Heart right ventricle (tissue), 16 donors: ENCODE data around the gene JHY. TPM values are rescaled to one million over a fixed set of nuclear protein-coding genes. Genes with fewer than 3 reads are reported as not detected.

Experiments used
- ATAC-seq, 8 donors: fragments of 200-7000 bp; cut with Tn5 transposase; one replicate each; pipeline ENCODE4 v1.9.1; 2020; ENCODE audit warnings: mild to moderate bottlenecking in 8 of 8, moderate library complexity in 8 of 8, moderate number of reproducible peaks in 1 of 8
- DNase-seq, 2 donors: peaks; one replicate each; pipeline ENCODE4 v3.0.0-alpha.2; 2020
- H3K27ac ChIP-seq, 10 donors: fragments of 200-600 bp; sonication (generic) in 2 of 10; one replicate each; pipeline versions ENCODE4 v1.5.0 to v1.8.0; 2020 to 2022; ENCODE audit warnings: mild to moderate bottlenecking in 3 of 10
- H3K27me3 ChIP-seq, 7 donors: fragments of 200-600 bp; one replicate each; pipeline ENCODE4 v1.8.0; 2021 to 2022; ENCODE audit warnings: mild to moderate bottlenecking in 2 of 7
- H3K36me3 ChIP-seq, 9 donors: fragments of 200-600 bp; sonication (generic) in 1 of 9; one replicate each; pipeline versions ENCODE4 v1.5.0 to v1.8.0; 2020 to 2022; ENCODE audit warnings: mild to moderate bottlenecking in 2 of 9
- H3K4me1 ChIP-seq, 9 donors: fragments of 200-600 bp; sonication (generic) in 1 of 9; one replicate each; pipeline versions ENCODE4 v1.5.0 to v1.8.0; 2020 to 2022; ENCODE audit warnings: mild to moderate bottlenecking in 4 of 9
- H3K4me3 ChIP-seq, 10 donors: fragments of 200-600 bp; sonication (generic) in 2 of 10; one replicate each; pipeline versions ENCODE4 v1.5.0 to v1.8.0; 2020 to 2022; ENCODE audit warnings: mild to moderate bottlenecking in 7 of 10, moderate library complexity in 2 of 10
- H3K9me3 ChIP-seq, 11 donors: fragments of 200-600 bp in 10 of 11; sonication (generic) in 2 of 11; one replicate each; pipeline versions ENCODE4 v1.5.0 to v1.8.0; 2013 to 2022; ENCODE audit warnings: mild to moderate bottlenecking in 2 of 11, control low read depth in 1 of 11, moderate library complexity in 1 of 11
- CTCF ChIP-seq, 9 donors: fragments of 200-600 bp; sonication (generic) in 2 of 9; IDR thresholded peaks; one replicate each; pipeline versions ENCODE4 v1.5.0 to v1.8.0; 2021 to 2022; ENCODE audit warnings: antibody characterized with exemption in 9 of 9, mild to moderate bottlenecking in 5 of 9, moderate library complexity in 1 of 9
- WGBS, 2 donors: extraction: QIAGEN DNeasy Blood & Tissue Kit; methylation state at CpG; one replicate each; pipeline ENCODE4 v1.1.7; 2013; ENCODE audit warnings: inconsistent platforms in 1 of 2; 5-methylcytosine and 5-hydroxymethylcytosine counted together
- intact Hi-C, 10 donors: fragments of 100-400 bp; cut with DNase I; formaldehyde crosslinking; loops; one replicate each; pipeline versions ENCODE4 v1.11.1 to v1.14.2; 2022
- polyA plus RNA-seq, 2 donors: library from polyadenylated mRNA; stranded (reverse); fragments of 200-250 nt; gene quantifications; one replicate each; pipeline ENCODE4 v1.2.3, GENCODE V29; 2013
- total RNA-seq, 10 donors: library from RNA; stranded (reverse); fragmentation: NEBNext Ultra II Directional in 3 of 10; extraction: Animal tissue kit (Norgen Biotek cat#: 25700) in 3 of 10; gene quantifications; one replicate each; pipeline versions ENCODE4 v1.2.1 to v1.2.4, GENCODE V29; 2021 to 2023
- donor health status: Arrhythmogenic right ventricular cardiomyopathy.
- donor health status: ischemic (EF 13 %, LVEDD 7.1; RV severe dilation, severe dysfunction).
- donor health status: healthy with polysubstance abuse.
- donor health status: DM: no; HTN: yes; CAD: no.
- donor health status: DM: no; HTN: no; CAD: no.
- donor health status: ischemic (EF 25% LVEDD 6.9; RV normal size, moderate dysfunction).
- donor health status: ischemic (EF 25% LVEDD 5.7; RV mildly dilated, moderate dysfunction).
- donor health status: healthy.
- donor health status: DM: yes; HTN: yes; CAD: no.
- donor health status: Ischemic cardiomyopathy.
- donor health status: ischemic (EF 35%, LVEDD 5.7; RV mildly dilated, moderate dysfunction).
- donor health status: nonischemic (EF 11% LVEDD 7.7; RV severe dilation, severe dysfunction).
- donor health status: DM: yes; HTN: yes; CAD: no.
- donor health status: PGD.
- donor health status: ischemic (EF 29% LVEDD 5.4; RV normal size, mild dysfunction).
- donor health status: nonischemic (EF 23%, LVEDD 6.1; RV moderate dilation, normal function).

JHY gene
- total and polyA plus RNA-seq, 12 donors: 0.41 to 2.3 (median 1.7) TPM

DNA sequence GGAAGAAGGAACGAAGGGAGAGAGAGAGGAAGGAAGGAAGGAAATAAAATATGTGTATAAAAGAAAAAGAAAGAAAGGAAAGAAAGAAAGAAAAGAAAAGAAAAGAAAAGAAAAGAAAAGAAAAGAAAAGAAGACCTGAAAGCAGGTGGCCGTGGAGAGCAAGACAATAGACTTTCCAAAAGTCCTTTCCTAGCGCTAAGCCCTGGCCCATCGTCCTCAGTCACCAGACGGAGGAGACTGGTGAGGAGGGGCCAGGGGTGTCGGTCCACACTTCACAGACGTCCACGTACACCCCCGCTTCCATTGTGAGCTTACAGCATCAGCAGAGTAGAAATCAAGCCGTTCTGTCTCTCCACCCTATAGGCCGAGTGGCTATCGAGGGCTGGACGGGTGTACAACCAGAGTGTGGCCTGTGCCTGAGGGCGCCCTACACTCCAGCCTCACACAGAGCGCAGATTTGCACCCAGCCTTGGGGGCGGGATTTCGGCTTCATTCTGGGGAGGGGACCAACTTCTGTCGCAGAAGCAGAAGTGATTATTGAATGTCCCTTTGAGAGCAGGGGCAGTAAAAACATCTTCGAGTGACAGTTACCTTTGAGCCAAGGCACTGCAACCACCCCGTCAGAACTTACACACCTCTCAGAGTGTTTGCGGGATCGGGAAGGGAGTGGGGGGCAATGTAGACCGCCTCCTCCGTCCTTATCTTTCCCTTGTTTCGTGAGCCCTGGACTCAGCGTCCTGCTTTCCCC lies 101.1 kb downstream of the JHY start:
- intact Hi-C loops: no loop called here
- peak overlapping the region; percentile 47 to 67 (median 62) for H3K4me3 ChIP-seq
- peaks cover 0 to 25% (median 12%) of the 10 kb centered on the region in 9 donors for H3K4me1 ChIP-seq
- H3K9me3 ChIP-seq: no peaks in the 10 kb centered on the region
- DNase-seq (no peak), ATAC-seq (no peak)
- H3K36me3 ChIP-seq: no peaks in the 10 kb centered on the region
- TF ChIP-seq CTCF (IDR thresholded peaks at IDR 0.05): no peak
- no peak overlapping the region for H3K27ac ChIP-seq
- peaks cover 38 to 100% (median 99%) of the 10 kb centered on the region in 7 donors for H3K27me3 ChIP-seq
- 10 to 12% methylated on average over 26 of the region's 26 CpGs for WGBS, 2 donors

- no peaks in the 10 kb centered on the region for H3K9me3 ChIP-seq
- WGBS, 2 donors: 1% methylated on average over 59 of the region's 59 CpGs
- H3K27ac ChIP-seq: no peak overlapping the region
- TF ChIP-seq CTCF (IDR thresholded peaks at IDR 0.05): no peak
- DNase-seq (no peak), ATAC-seq (peak in 2 of 8 donors; percentile 33 to 35)
- peaks cover 30 to 99% (median 91%) of the 10 kb centered on the region in 7 donors for H3K27me3 ChIP-seq
- H3K4me1 ChIP-seq: peaks cover 0 to 20% (median 12%) of the 10 kb centered on the region in 9 donors
- peak overlapping the region; percentile 47 to 67 (median 62) for H3K4me3 ChIP-seq
- intact Hi-C loops: no loop called here
- H3K36me3 ChIP-seq: no peaks in the 10 kb centered on the region
These were observed 101.8 kb downstream of the JHY start for GRCh38 chr11:122984186-122985011.

DNA sequence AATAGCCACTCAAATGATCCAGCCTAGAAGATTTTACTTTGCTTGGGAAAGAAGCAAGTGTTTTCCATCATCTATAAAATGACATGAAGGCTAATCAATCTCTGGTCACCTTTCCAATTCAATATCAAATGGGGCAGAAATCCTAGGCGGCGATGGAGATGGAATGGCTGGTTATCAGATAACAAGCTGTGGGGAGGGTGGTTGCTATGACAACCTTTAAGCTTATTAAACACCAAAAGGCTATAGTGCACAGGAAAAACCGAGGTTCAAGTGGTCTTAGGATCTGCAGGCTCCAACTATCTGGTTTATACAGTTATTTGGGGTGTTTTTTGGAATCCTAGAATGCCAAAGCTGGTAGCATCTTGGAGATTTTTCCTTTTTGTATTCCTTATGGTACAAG lies 113.0 kb downstream of the JHY start:
- H3K27me3 ChIP-seq: peaks cover 0 to 75% (median 63%) of the 10 kb centered on the region in 7 donors
- ATAC-seq: no peak
- intact Hi-C loops: no loop called here
- H3K9me3 ChIP-seq: no peaks in the 10 kb centered on the region
- no peaks in the 10 kb centered on the region for H3K4me1 ChIP-seq
- DNase-seq: no peak
- no peaks in the 10 kb centered on the region for H3K36me3 ChIP-seq
- no peak for TF ChIP-seq CTCF (IDR thresholded peaks at IDR 0.05)
- H3K4me3 ChIP-seq: no peak overlapping the region
- no peak overlapping the region for H3K27ac ChIP-seq
- 12 to 17% methylated on average over 3 of the region's 3 CpGs for WGBS, 2 donors

DNA sequence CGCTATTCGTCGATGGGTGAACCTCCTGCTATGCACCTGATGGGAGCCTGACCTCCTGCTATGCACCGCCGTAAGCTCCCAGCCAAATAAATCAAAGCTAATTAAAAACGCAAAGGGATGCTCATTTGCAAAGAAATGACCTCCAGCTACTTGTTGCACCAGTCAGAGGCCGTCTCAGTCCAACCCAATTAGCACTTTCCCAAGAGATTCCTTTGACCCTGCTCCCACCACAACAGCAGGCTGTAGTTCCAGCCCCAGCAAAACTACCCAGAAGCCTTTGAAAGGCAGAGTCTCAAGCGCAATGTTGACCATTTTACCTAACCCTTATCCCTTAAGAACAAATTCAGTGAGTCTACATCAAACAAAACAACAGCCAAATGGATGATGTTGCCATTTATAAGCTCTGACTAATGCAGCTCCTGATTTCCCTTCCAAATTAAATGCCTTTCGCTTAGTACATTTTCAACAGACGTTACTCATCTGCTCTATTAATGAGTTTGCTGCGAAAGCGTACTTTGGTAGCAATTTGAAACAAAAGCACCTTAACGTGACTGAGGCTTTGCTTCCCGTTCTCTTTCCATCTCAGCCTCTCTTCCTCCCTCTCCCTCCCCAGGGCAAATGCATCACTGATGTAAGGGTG lies 116.3 kb downstream of the JHY start:
- Histone ChIP-seq H3K9me3 (no peaks in the 10 kb centered on the region), H3K4me1 (no peaks in the 10 kb centered on the region), H3K36me3 (no peaks in the 10 kb centered on the region), H3K4me3 (no peak overlapping the region), H3K27me3 (peaks cover 0 to 55% (median 48%) of the 10 kb centered on the region in 7 donors), H3K27ac (no peak overlapping the region)
- ATAC-seq: no peak
- intact Hi-C loops: no loop called here
- no peak for DNase-seq
- no peak for TF ChIP-seq CTCF (IDR thresholded peaks at IDR 0.05)
- 30 to 35% methylated on average over 14 of the region's 14 CpGs for WGBS, 2 donors
